Activated naive CD4-positive, alpha-beta T cell treated with anti-CD3 and anti-CD28 coated beads, Interleukin-2, amount 50 U/mL, for 72 hours (primary cell): ENCODE results near the gene PFKFB3. TPM values are rescaled to one million over a fixed set of nuclear protein-coding genes. Genes with fewer than 3 reads are reported as not detected.

Experiments used
- ATAC-seq, 2 donors: fragments of 150-1000 bp; cut with Tn5 transposase; 2 replicates each; pipeline ENCODE4 v1.10.0; 2021; ENCODE audit warnings: mild to moderate bottlenecking in 2 of 2, moderate library complexity in 2 of 2
- DNase-seq, 2 donors: peaks; one replicate each; pipeline ENCODE4 v3.0.0; 2021 to 2022; ENCODE audit warnings: low spot score in 2 of 2
- H3K27ac Mint-ChIP-seq, 2 donors: one replicate each; pipeline ENCODE4 v1.8.0; 2022; ENCODE audit warnings: mild to moderate bottlenecking in 2 of 2, mixed read lengths in 2 of 2
- H3K36me3 Mint-ChIP-seq, 2 donors: one replicate each; pipeline ENCODE4 v1.8.0; 2022; ENCODE audit warnings: mixed read lengths in 2 of 2
- H3K9me3 Mint-ChIP-seq, 2 donors: one replicate each; pipeline ENCODE4 v1.8.0; 2022; ENCODE audit warnings: mixed read lengths in 2 of 2
- total RNA-seq, 2 donors: library from RNA; stranded (reverse); gene quantifications; one replicate each; pipeline ENCODE4 v1.2.3, GENCODE V29; 2022

The PFKFB3 gene
- total RNA-seq, 2 donors from 2014 or later: 77.0 to 181 TPM

DNA sequence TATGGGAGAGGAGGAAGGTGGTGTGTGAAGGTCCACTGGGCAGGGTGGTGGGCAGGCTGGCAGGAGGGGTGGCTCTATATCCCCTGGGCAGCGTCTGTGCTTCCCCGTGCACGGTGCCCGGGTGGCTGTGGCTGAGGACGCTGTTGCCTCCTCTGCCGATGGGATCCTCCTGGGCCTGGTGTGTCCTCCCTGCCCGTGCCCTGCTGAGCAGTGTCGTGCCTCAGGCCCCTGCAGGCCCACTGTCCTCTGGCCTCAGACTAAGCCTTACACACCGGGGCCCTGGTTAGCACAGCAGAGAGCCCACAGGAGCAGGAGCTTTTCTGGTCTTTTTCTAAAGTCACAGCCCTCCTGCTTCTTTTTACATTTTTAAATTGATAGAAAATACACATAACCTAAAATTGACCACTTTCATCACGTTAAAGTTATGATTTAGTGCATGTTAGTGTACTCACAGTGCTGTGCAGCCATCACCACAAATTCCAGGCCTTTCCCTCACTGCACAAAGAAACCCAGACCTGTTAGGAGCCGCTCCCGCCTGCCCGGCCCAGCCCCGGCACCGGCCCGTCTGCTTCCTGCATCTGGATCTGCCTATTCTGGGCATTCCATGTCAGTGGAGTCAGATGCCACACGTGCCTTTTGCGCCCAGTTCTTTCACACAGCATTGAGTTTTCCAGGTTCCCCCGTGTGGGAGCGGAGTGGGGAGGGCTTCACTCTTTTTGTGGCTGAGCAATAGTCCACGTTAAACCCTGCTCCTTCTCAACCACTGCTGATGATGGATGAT lies 19.4 kb downstream of the PFKFB3 start:
- ATAC-seq (no peak), DNase-seq (no peak)
- no peaks in the 10 kb centered on the region for H3K9me3 Mint-ChIP-seq
- peak overlapping the region in 1 of 2 donors; percentile 36 for H3K27ac Mint-ChIP-seq
- H3K36me3 Mint-ChIP-seq: peaks cover 40 to 63% of the 10 kb centered on the region in 2 donors

- no peaks in the 10 kb centered on the region for H3K9me3 Mint-ChIP-seq
- H3K27ac Mint-ChIP-seq: peak overlapping the region in 1 of 2 donors; percentile 36
- H3K36me3 Mint-ChIP-seq: peaks cover 38 to 61% of the 10 kb centered on the region in 2 donors
- ATAC-seq (no peak), DNase-seq (no peak)
These were observed 20.0 kb downstream of the PFKFB3 start for GRCh38 chr10:6222755-6223154.

DNA sequence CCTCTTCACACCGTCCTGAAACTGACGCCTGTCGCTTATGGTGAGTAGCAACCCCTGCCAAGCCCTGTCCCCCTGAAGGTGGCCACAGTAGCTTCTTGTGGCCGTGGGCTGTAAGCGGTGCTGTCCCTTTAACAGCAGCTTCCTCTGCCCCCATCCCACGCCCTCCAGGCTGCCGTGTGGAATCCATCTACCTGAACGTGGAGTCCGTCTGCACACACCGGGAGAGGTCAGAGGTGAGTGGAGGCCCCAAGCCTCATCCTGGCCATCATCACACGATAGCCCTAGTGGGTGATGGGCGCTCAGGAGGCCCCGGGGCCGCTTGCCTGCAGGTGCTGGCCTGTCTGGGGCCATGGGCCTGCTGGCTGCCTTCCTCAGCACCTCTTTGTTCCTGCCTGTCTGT lies 21.2 kb downstream of the PFKFB3 start:
- Mint-ChIP-seq H3K36me3 (peaks cover 42 to 60% of the 10 kb centered on the region in 2 donors), H3K27ac (peak overlapping the region; percentile 66 to 76), H3K9me3 (no peaks in the 10 kb centered on the region)
- DNase-seq (no peak), ATAC-seq (no peak)

DNA sequence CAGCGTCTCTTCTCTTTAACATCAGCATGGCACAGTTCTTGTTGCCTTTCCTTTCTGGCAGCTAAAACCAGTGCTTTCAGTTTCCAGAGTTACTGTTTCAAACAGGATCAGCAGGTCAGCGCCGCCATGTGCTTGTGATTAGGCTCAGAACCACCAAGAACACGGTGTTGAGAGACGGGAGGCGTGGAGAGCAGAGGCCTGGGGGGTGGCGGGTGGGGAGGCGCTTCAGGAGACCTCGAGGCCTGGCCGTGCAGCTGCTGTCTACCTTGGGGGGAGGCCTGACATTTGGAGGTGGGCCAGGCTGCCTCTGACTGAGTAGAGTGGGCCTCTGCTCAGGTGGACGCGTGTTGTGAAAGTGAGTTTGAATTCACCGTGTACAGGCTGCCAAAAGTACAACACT lies 22.0 kb downstream of the PFKFB3 start:
- H3K9me3 Mint-ChIP-seq: no peaks in the 10 kb centered on the region
- no peak for ATAC-seq
- H3K36me3 Mint-ChIP-seq: peaks cover 42 to 55% of the 10 kb centered on the region in 2 donors
- peak overlapping the region; percentile 66 to 85 for H3K27ac Mint-ChIP-seq
- DNase-seq: no peak

GRCh38 chr10:6225263-6225814 lies 22.6 kb downstream of the PFKFB3 start:
- Mint-ChIP-seq H3K36me3 (peaks cover 41 to 54% of the 10 kb centered on the region in 2 donors), H3K9me3 (no peaks in the 10 kb centered on the region), H3K27ac (peak overlapping the region in 1 of 2 donors; percentile 44)
- no peak for DNase-seq
- no peak for ATAC-seq

GRCh38 chr10:6226216-6226615 lies 23.5 kb downstream of the PFKFB3 start:
- ATAC-seq (no peak), DNase-seq (no peak)
- Mint-ChIP-seq H3K9me3 (no peaks in the 10 kb centered on the region), H3K27ac (peak overlapping the region in 1 of 2 donors; percentile 77), H3K36me3 (peaks cover 35 to 49% of the 10 kb centered on the region in 2 donors)

- Mint-ChIP-seq H3K9me3 (no peaks in the 10 kb centered on the region), H3K36me3 (peaks cover 31 to 43% of the 10 kb centered on the region in 2 donors), H3K27ac (peak overlapping the region in 1 of 2 donors; percentile 14)
- DNase-seq (no peak), ATAC-seq (no peak)
These were observed 24.6 kb downstream of the PFKFB3 start for GRCh38 chr10:6227346-6227745.

DNA sequence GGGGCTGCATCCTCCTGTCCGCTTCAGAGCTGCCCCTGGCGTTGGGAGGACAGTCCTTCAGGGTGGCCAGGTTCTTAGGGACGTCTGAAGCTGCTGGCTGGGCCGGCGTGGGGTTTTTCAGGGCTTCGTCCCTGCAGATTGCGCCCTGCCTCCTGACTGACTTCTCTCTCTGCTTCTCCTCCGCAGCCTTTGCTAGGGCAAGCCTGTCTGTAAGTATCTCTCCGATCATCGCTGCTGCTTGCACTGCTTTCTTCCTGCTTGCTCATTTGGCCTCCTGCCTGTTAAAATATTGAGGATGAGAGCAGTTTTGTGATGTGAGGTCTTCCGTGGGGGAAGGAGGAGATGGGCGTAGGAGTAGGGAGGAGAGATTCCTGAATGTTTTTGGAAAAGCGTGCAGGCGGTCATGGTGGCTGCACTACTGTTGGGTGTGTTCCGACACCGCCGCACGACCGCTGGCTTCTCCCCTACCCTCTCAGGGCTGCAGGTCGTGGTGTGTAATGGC lies 25.3 kb downstream of the PFKFB3 start:
- Mint-ChIP-seq H3K9me3 (no peaks in the 10 kb centered on the region), H3K36me3 (peaks cover 31 to 50% of the 10 kb centered on the region in 2 donors), H3K27ac (peak overlapping the region; percentile 7 to 57)
- DNase-seq (no peak), ATAC-seq (no peak)

- DNase-seq (no peak), ATAC-seq (no peak)
- no peaks in the 10 kb centered on the region for H3K9me3 Mint-ChIP-seq
- H3K36me3 Mint-ChIP-seq: peaks cover 29 to 55% of the 10 kb centered on the region in 2 donors
- H3K27ac Mint-ChIP-seq: peak overlapping the region; percentile 7 to 44
These were observed 25.9 kb downstream of the PFKFB3 start for GRCh38 chr10:6228647-6229046.

GRCh38 chr10:6229290-6229689 lies 26.6 kb downstream of the PFKFB3 start:
- ATAC-seq (no peak), DNase-seq (no peak)
- no peaks in the 10 kb centered on the region for H3K9me3 Mint-ChIP-seq
- peak overlapping the region in 1 of 2 donors; percentile 33 for H3K27ac Mint-ChIP-seq
- peaks cover 27 to 55% of the 10 kb centered on the region in 2 donors for H3K36me3 Mint-ChIP-seq

- no peak for ATAC-seq
- H3K9me3 Mint-ChIP-seq: no peaks in the 10 kb centered on the region
- H3K27ac Mint-ChIP-seq: peak overlapping the region; percentile 12 to 69
- peaks cover 23 to 55% of the 10 kb centered on the region in 2 donors for H3K36me3 Mint-ChIP-seq
- no peak for DNase-seq
These were observed 27.0 kb downstream of the PFKFB3 start for GRCh38 chr10:6229746-6230145.

GRCh38 chr10:6230315-6230714 lies 27.6 kb downstream of the PFKFB3 start:
- Mint-ChIP-seq H3K27ac (peak overlapping the region; percentile 12 to 69), H3K9me3 (no peaks in the 10 kb centered on the region), H3K36me3 (peaks cover 23 to 57% of the 10 kb centered on the region in 2 donors)
- ATAC-seq: no peak
- no peak for DNase-seq

DNA sequence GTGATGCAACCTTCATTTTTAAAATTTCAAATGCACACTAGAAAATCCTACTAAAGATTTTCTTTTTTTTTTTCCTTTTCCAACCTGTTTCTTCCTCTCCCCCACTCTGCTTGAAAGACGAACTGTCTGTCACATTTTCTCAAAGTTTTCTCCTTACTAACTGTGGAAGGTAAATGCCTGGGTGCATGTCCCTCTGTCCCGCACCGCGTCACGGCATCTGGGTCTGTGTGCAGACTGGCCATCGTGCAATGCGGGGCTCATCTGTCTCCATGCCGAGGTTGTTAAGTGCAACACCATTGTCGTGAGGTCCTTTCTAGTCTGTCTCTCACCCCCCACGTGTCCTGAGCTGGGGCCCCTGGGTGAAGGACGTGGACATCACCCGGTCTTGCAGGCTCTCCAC lies 28.4 kb downstream of the PFKFB3 start:
- peak overlapping the region in 1 of 2 donors; percentile 67 for H3K27ac Mint-ChIP-seq
- DNase-seq: no peak
- H3K9me3 Mint-ChIP-seq: no peaks in the 10 kb centered on the region
- H3K36me3 Mint-ChIP-seq: peaks cover 20 to 56% of the 10 kb centered on the region in 2 donors
- ATAC-seq: no peak

GRCh38 chr10:6231730-6232129 lies 29.0 kb downstream of the PFKFB3 start:
- Mint-ChIP-seq H3K36me3 (peaks cover 21 to 58% of the 10 kb centered on the region in 2 donors), H3K9me3 (no peaks in the 10 kb centered on the region), H3K27ac (peak overlapping the region in 1 of 2 donors; percentile 60)
- DNase-seq (no peak), ATAC-seq (no peak)

- peak in 1 of 2 donors; percentile 14 for ATAC-seq
- H3K9me3 Mint-ChIP-seq: no peaks in the 10 kb centered on the region
- DNase-seq: no peak
- peak overlapping the region in 1 of 2 donors; percentile 33 for H3K27ac Mint-ChIP-seq
- peaks cover 21 to 64% of the 10 kb centered on the region in 2 donors for H3K36me3 Mint-ChIP-seq
These were observed 29.6 kb downstream of the PFKFB3 start for GRCh38 chr10:6232225-6232807.

DNA sequence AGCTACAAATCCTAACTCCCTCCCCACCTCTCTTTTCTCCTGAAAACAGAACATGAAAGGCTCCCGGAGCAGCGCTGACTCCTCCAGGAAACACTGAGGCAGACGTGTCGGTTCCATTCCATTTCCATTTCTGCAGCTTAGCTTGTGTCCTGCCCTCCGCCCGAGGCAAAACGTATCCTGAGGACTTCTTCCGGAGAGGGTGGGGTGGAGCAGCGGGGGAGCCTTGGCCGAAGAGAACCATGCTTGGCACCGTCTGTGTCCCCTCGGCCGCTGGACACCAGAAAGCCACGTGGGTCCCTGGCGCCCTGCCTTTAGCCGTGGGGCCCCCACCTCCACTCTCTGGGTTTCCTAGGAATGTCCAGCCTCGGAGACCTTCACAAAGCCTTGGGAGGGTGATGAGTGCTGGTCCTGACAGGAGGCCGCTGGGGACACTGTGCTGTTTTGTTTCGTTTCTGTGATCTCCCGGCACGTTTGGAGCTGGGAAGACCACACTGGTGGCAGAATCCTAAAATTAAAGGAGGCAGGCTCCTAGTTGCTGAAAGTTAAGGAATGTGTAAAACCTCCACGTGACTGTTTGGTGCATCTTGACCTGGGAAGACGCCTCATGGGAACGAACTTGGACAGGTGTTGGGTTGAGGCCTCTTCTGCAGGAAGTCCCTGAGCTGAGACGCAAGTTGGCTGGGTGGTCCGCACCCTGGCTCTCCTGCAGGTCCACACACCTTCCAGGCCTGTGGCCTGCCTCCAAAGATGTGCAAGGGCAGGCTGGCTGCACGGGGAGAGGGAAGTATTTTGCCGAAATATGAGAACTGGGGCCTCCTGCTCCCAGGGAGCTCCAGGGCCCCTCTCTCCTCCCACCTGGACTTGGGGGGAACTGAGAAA lies 30.4 kb downstream of the PFKFB3 start:
- DNase-seq (no peak), ATAC-seq (no peak)
- Mint-ChIP-seq H3K9me3 (no peaks in the 10 kb centered on the region), H3K36me3 (peaks cover 20 to 62% of the 10 kb centered on the region in 2 donors), H3K27ac (peak overlapping the region; percentile 57 to 60)
